Nephron (organoid): ENCODE data around the gene SYCE1L.
A peak's percentile ranks its signal among the peaks of the same experiment; 100 is the strongest.

Experiments used
- H3K27ac Mint-ChIP-seq, 3 experiments: 2 replicates each; pipeline ENCODE4 v1.8.0; 2020; ENCODE audit warnings: mixed read lengths in 3 of 3, mild to moderate bottlenecking in 2 of 3, moderate library complexity in 1 of 3
- H3K27me3 Mint-ChIP-seq: 2 replicates; pipeline ENCODE4 v1.8.0; 2021; ENCODE audit warnings: low read depth, mild to moderate bottlenecking, moderate library complexity, mixed read lengths
- H3K36me3 Mint-ChIP-seq: 2 replicates; pipeline ENCODE4 v1.8.0; 2020; ENCODE audit warnings: low read depth, mixed read lengths
- H3K4me1 Mint-ChIP-seq: 2 replicates; pipeline ENCODE4 v1.8.0; 2020; ENCODE audit warnings: mixed read lengths
- H3K4me3 Mint-ChIP-seq, 3 experiments: 2 replicates each; pipeline ENCODE4 v1.8.0; 2020; ENCODE audit warnings: mild to moderate bottlenecking in 3 of 3, mixed read lengths in 3 of 3, moderate library complexity in 2 of 3
- H3K9me3 Mint-ChIP-seq: 2 replicates; pipeline ENCODE4 v1.8.0; 2020; ENCODE audit warnings: mixed read lengths
- TF ChIP-seq, protein P1 (sequence below), 3 experiments: fragments of 200-600 bp; sonication (generic); IDR thresholded peaks; one replicate each; pipeline ENCODE4 v1.5.0; 2021; ENCODE audit warnings: antibody characterized with exemption in 3 of 3; ENCODE audit not compliant: unreplicated experiment in 3 of 3

SYCE1L gene

DNA sequence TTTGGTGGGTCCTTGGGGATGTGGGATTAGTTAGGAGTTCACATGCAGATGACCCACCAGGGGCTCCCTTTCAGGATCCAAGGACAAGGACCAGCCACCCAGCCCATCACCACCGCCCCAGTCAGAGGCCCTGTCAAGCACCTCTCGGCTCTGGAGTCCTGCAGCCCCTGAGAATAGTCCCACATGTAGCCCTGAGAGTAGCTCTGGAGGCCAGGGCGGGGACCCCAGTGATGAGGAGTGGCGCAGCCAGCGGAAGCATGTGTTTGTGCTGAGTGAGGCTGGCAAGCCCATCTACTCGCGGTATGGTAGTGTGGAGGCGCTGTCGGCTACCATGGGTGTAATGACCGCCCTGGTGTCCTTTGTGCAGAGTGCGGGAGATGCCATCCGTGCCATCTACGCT, 5.8 kb upstream of the SYCE1L start:
- Mint-ChIP-seq H3K27me3 (no peaks in the 10 kb centered on the region), H3K27ac (no peak overlapping the region), H3K4me1 (peaks cover 20% of the 10 kb centered on the region), H3K4me3 (peak overlapping the region; percentile 89 to 96 (median 96)), H3K36me3 (peaks cover 39% of the 10 kb centered on the region), H3K9me3 (no peaks in the 10 kb centered on the region)
- TF ChIP-seq, protein P1, sequence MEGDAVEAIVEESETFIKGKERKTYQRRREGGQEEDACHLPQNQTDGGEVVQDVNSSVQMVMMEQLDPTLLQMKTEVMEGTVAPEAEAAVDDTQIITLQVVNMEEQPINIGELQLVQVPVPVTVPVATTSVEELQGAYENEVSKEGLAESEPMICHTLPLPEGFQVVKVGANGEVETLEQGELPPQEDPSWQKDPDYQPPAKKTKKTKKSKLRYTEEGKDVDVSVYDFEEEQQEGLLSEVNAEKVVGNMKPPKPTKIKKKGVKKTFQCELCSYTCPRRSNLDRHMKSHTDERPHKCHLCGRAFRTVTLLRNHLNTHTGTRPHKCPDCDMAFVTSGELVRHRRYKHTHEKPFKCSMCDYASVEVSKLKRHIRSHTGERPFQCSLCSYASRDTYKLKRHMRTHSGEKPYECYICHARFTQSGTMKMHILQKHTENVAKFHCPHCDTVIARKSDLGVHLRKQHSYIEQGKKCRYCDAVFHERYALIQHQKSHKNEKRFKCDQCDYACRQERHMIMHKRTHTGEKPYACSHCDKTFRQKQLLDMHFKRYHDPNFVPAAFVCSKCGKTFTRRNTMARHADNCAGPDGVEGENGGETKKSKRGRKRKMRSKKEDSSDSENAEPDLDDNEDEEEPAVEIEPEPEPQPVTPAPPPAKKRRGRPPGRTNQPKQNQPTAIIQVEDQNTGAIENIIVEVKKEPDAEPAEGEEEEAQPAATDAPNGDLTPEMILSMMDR (IDR thresholded peaks at IDR 0.05; ENCODE audit: unreplicated experiment in 3 of 3), result no peak

- Mint-ChIP-seq H3K27me3 (no peaks in the 10 kb centered on the region), H3K9me3 (no peaks in the 10 kb centered on the region), H3K36me3 (peaks cover 44% of the 10 kb centered on the region), H3K27ac (no peak overlapping the region), H3K4me3 (peak overlapping the region; percentile 34 to 70 (median 69)), H3K4me1 (peaks cover 20% of the 10 kb centered on the region)
- TF ChIP-seq, protein P1 (IDR thresholded peaks at IDR 0.05; ENCODE audit: unreplicated experiment in 3 of 3), result no peak
These were observed 4.6 kb upstream of the SYCE1L start for GRCh38 chr16:77194295-77195231.

GRCh38 chr16:77195411-77195810, 3.8 kb upstream of the SYCE1L start:
- Mint-ChIP-seq H3K36me3 (peaks cover 44% of the 10 kb centered on the region), H3K4me1 (peaks cover 20% of the 10 kb centered on the region), H3K9me3 (no peaks in the 10 kb centered on the region), H3K4me3 (peak overlapping the region in 1 of 3 experiments; percentile 54), H3K27me3 (no peaks in the 10 kb centered on the region), H3K27ac (no peak overlapping the region)
- TF ChIP-seq, protein P1 (IDR thresholded peaks at IDR 0.05; ENCODE audit: unreplicated experiment in 3 of 3), result no peak

GRCh38 chr16:77197747-77198146, 1.5 kb upstream of the SYCE1L start:
- Mint-ChIP-seq H3K9me3 (no peaks in the 10 kb centered on the region), H3K27me3 (peaks cover 3% of the 10 kb centered on the region), H3K36me3 (peaks cover 38% of the 10 kb centered on the region), H3K27ac (no peak overlapping the region), H3K4me1 (no peaks in the 10 kb centered on the region), H3K4me3 (no peak overlapping the region)
- TF ChIP-seq, protein P1 (IDR thresholded peaks at IDR 0.05; ENCODE audit: unreplicated experiment in 3 of 3), result no peak

DNA sequence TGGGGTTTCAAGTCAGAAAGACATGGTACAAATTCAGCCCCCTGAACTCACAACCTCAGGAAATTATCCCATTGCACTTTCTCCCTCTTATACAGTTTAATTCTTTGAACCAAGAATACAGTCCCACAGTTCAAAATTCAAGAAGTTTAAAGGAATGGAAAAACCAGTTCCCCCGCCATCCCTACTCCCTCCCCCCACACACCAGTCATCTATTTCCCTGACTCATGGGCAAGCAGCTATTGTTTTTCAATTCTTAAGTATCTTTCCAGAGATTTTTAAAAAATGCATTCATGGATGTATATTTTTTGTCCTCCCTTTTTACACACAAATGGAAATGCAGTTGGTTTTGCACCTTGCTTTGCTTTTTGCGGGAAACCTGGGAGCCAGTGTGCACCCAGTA, 7.3 kb downstream of the SYCE1L start:
- TF ChIP-seq, protein P1 (IDR thresholded peaks at IDR 0.05; ENCODE audit: unreplicated experiment in 3 of 3), result no peak
- H3K4me1 Mint-ChIP-seq, result peaks cover 3% of the 10 kb centered on the region

More for the DNA sequence above, 7.3 kb downstream of the SYCE1L start:
- Mint-ChIP-seq H3K36me3 (no peaks in the 10 kb centered on the region), H3K27me3 (peaks cover 10% of the 10 kb centered on the region), H3K27ac (no peak overlapping the region), H3K9me3 (no peaks in the 10 kb centered on the region), H3K4me3 (no peak overlapping the region)
